Fibroblast of lung (primary cell): ENCODE measurements around the gene SF3B4. TPM values are rescaled to one million over a fixed set of nuclear protein-coding genes. Genes with fewer than 3 reads are reported as not detected.

Experiments
- DNase-seq, 2 donors: peaks; one replicate each; pipeline versions ENCODE4 v3.0.0 to v3.0.0-alpha.2; 2010; ENCODE audit warnings: low read depth in 2 of 2
- H2AFZ ChIP-seq: 2 replicates; pipeline ENCODE4 v1.5.1; 2012; ENCODE audit warnings: low read length, control low read depth, inconsistent platforms
- H3K27ac ChIP-seq: 2 replicates; pipeline ENCODE4 v1.5.1; 2011; ENCODE audit warnings: low read length, control low read depth; ENCODE audit not compliant: insufficient read depth
- H3K27me3 ChIP-seq: 2 replicates; pipeline ENCODE4 v1.5.1; 2011; ENCODE audit warnings: mild to moderate bottlenecking, low read length; ENCODE audit not compliant: control insufficient read depth, insufficient read depth
- H3K36me3 ChIP-seq: 2 replicates; pipeline ENCODE4 v1.5.1; 2011; ENCODE audit warnings: low read length; ENCODE audit not compliant: control insufficient read depth, insufficient read depth
- H3K4me1 ChIP-seq: 2 replicates; pipeline ENCODE4 v1.5.1; 2011; ENCODE audit warnings: low read length; ENCODE audit not compliant: control insufficient read depth, insufficient read depth; ENCODE audit errors: extremely low read depth
- H3K4me2 ChIP-seq: 2 replicates; pipeline ENCODE4 v1.5.1; 2011; ENCODE audit warnings: low read length, control low read depth; ENCODE audit not compliant: insufficient read depth; ENCODE audit errors: extremely low read depth
- H3K4me3 ChIP-seq, 4 experiments: fragments of 200-600 bp in 1 of 4; sonication (generic) in 1 of 4; replicated peaks in 1 of 4; 2 replicates each; pipeline ENCODE4 v1.5.1; 2011 to 2016; ENCODE audit warnings: low read length in 4 of 4, low read depth in 3 of 4, mild to moderate bottlenecking in 3 of 4, control low read depth in 2 of 4, inconsistent platforms in 1 of 4, mixed read lengths in 1 of 4; ENCODE audit not compliant: insufficient read depth in 1 of 4; ENCODE audit errors: control extremely low read depth in 1 of 4
- H3K79me2 ChIP-seq: 2 replicates; pipeline ENCODE4 v1.5.1; 2012; ENCODE audit warnings: mild to moderate bottlenecking, low read length, inconsistent platforms; ENCODE audit not compliant: control insufficient read depth, insufficient read depth
- H3K9ac ChIP-seq: 2 replicates; pipeline ENCODE4 v1.5.1; 2011; ENCODE audit warnings: mild to moderate bottlenecking, low read length, control low read depth; ENCODE audit not compliant: insufficient read depth
- H3K9me3 ChIP-seq: 2 replicates; pipeline ENCODE4 v1.5.1; 2012; ENCODE audit warnings: low read depth, low read length; ENCODE audit not compliant: control insufficient read depth, insufficient read depth
- H4K20me1 ChIP-seq: 2 replicates; pipeline ENCODE4 v1.5.1; 2011; ENCODE audit warnings: low read length; ENCODE audit not compliant: control insufficient read depth, insufficient read depth; ENCODE audit errors: extremely low read depth
- EZH2 ChIP-seq: IDR thresholded peaks from 2 replicates; pipeline ENCODE4 v1.5.1; 2012; ENCODE audit warnings: low read length, control low read depth, mild to moderate bottlenecking; ENCODE audit errors: missing control alignments
- polyA plus RNA-seq, 2 donors: library from polyadenylated mRNA; depleted of rRNA in 1 of 2; stranded (reverse) in 1 of 2; unstranded in 1 of 2; fragments of >200 nt; gene quantifications; 2 replicates each; pipeline ENCODE4 v1.2.1, GENCODE V29; 2011 to 2012; ENCODE audit warnings: missing spikeins in 1 of 2
- total RNA-seq: library from RNA; depleted of rRNA; stranded (reverse); fragments of >200 nt; gene quantifications from 2 replicates; pipeline ENCODE4 v1.2.1, GENCODE V29; 2014
- TF ChIP-seq, protein P1 (sequence below), 2 donors: IDR thresholded peaks in 1 of 2; conservative IDR thresholded peaks in 1 of 2; 1 replicate in 1 of 2; 2 replicates in 1 of 2; pipeline ENCODE4 v1.5.1; 2011 to 2012; ENCODE audit warnings: low read length in 2 of 2, control low read depth in 1 of 2, inconsistent platforms in 1 of 2, low read depth in 1 of 2, mild to moderate bottlenecking in 1 of 2

Gene SF3B4
- total and polyA plus RNA-seq, 2 donors (not counting 1 experiment from before 2014, with no cell fraction given), result 9.9 to 29.9 TPM

- Histone ChIP-seq H3K9me3 (no peaks in the 10 kb centered on the region), H2AFZ (no peak overlapping the region), H3K9ac (no peak overlapping the region), H3K4me1 (no peaks in the 10 kb centered on the region), H3K36me3 (peaks cover 11% of the 10 kb centered on the region), H3K79me2 (no peaks in the 10 kb centered on the region), H3K4me2 (no peak overlapping the region), H4K20me1 (no peaks in the 10 kb centered on the region), H3K27me3 (no peaks in the 10 kb centered on the region), H3K27ac (no peak overlapping the region), H3K4me3 (no peak overlapping the region)
- DNase-seq, result no peak
- TF ChIP-seq EZH2, result no peak
- TF ChIP-seq, protein P1, sequence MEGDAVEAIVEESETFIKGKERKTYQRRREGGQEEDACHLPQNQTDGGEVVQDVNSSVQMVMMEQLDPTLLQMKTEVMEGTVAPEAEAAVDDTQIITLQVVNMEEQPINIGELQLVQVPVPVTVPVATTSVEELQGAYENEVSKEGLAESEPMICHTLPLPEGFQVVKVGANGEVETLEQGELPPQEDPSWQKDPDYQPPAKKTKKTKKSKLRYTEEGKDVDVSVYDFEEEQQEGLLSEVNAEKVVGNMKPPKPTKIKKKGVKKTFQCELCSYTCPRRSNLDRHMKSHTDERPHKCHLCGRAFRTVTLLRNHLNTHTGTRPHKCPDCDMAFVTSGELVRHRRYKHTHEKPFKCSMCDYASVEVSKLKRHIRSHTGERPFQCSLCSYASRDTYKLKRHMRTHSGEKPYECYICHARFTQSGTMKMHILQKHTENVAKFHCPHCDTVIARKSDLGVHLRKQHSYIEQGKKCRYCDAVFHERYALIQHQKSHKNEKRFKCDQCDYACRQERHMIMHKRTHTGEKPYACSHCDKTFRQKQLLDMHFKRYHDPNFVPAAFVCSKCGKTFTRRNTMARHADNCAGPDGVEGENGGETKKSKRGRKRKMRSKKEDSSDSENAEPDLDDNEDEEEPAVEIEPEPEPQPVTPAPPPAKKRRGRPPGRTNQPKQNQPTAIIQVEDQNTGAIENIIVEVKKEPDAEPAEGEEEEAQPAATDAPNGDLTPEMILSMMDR (conservative IDR thresholded peaks at IDR 0.05 in 1 of 2, IDR thresholded peaks at IDR 0.05 in 1 of 2; ENCODE audit: low read depth in 1 of 2, low read length in 2 of 2), result no peak
Observed at GRCh38 chr1:149945206-149945605, 17.6 kb upstream of the SF3B4 start.

DNA sequence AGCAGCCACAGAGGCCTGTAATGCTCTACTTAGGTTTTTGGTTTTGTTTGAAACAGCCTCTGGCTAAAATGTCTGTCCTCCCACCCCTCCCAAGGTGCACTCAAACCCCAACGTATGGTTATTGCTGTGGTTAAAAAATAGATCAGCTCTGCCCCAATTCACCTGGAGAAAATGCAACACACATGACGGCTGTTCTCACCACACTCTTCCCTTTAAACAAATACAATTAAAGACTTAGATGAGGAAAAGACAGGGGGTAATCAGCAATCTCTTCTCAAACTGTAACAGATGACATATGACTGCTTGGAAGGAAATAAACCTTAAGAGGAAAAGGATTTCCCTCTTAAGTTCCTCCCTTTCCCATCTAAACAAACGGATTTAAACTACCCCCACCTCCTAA is 15.3 kb upstream of the SF3B4 start:
- Histone ChIP-seq H2AFZ (no peak overlapping the region), H3K4me2 (no peak overlapping the region), H3K4me1 (peaks cover 2% of the 10 kb centered on the region), H3K4me3 (no peak overlapping the region), H3K27me3 (no peaks in the 10 kb centered on the region), H3K9ac (no peak overlapping the region), H4K20me1 (no peaks in the 10 kb centered on the region), H3K27ac (no peak overlapping the region), H3K36me3 (peaks cover 3% of the 10 kb centered on the region), H3K79me2 (no peaks in the 10 kb centered on the region), H3K9me3 (no peaks in the 10 kb centered on the region)
- TF ChIP-seq, protein P1 (conservative IDR thresholded peaks at IDR 0.05 in 1 of 2, IDR thresholded peaks at IDR 0.05 in 1 of 2; ENCODE audit: low read depth in 1 of 2, low read length in 2 of 2), result no peak
- no peak for TF ChIP-seq EZH2
- no peak for DNase-seq

- H3K9me3 ChIP-seq, result no peaks in the 10 kb centered on the region
- H3K79me2 ChIP-seq, result no peaks in the 10 kb centered on the region
- H3K4me1 ChIP-seq, result peaks cover 6% of the 10 kb centered on the region
- no peak overlapping the region for H3K4me2 ChIP-seq
- H3K9ac ChIP-seq, result no peak overlapping the region
- DNase-seq, result peak; percentile 29 to 69
- peaks cover 3% of the 10 kb centered on the region for H3K36me3 ChIP-seq
- no peak overlapping the region for H2AFZ ChIP-seq
- TF ChIP-seq, protein P1 (conservative IDR thresholded peaks at IDR 0.05 in 1 of 2, IDR thresholded peaks at IDR 0.05 in 1 of 2; ENCODE audit: low read depth in 1 of 2, low read length in 2 of 2), result peak; percentile 50 to 62
- TF ChIP-seq EZH2, result no peak
- H3K27me3 ChIP-seq, result no peaks in the 10 kb centered on the region
- H3K27ac ChIP-seq, result no peak overlapping the region
- H3K4me3 ChIP-seq, result no peak overlapping the region
- no peaks in the 10 kb centered on the region for H4K20me1 ChIP-seq
Observed at GRCh38 chr1:149942207-149942606, 14.6 kb upstream of the SF3B4 start.
